ENCODE results near the gene BLOC1S1.

The BLOC1S1 gene

GRCh38 chr12:55703901-55704761, 11.7 kb upstream of the BLOC1S1 start:
- DNase-seq (ENCODE audit: low read depth, low spot score): no peak
- in situ Hi-C loops (cut with HindIII; ENCODE audit: low sequenced_read_pairs): no loop called here
- no peak overlapping the region for H3K4me3 ChIP-seq (ENCODE audit: low read depth, low read length)
- TF ChIP-seq CTCF (IDR thresholded peaks at IDR 0.05; ENCODE audit: low read depth, low read length): no peak

- DNase-seq (ENCODE audit: low read depth, low spot score): no peak
- in situ Hi-C loops (cut with HindIII; ENCODE audit: low sequenced_read_pairs): no loop called here
- TF ChIP-seq CTCF (IDR thresholded peaks at IDR 0.05; ENCODE audit: low read depth, low read length): no peak
- no peak overlapping the region for H3K4me3 ChIP-seq (ENCODE audit: low read depth, low read length)
Observed at GRCh38 chr12:55704824-55705718, 10.8 kb upstream of the BLOC1S1 start.

GRCh38 chr12:55705782-55706402, 10.0 kb upstream of the BLOC1S1 start:
- peak overlapping the region; percentile 53 for H3K4me3 ChIP-seq (ENCODE audit: low read depth, low read length)

GRCh38 chr12:55706568-55707218, 9.2 kb upstream of the BLOC1S1 start:
- no peak for TF ChIP-seq CTCF (IDR thresholded peaks at IDR 0.05; ENCODE audit: low read depth, low read length)
- no peak for DNase-seq (ENCODE audit: low read depth, low spot score)
- peak overlapping the region; percentile 53 for H3K4me3 ChIP-seq (ENCODE audit: low read depth, low read length)
- in situ Hi-C loops (cut with HindIII; ENCODE audit: low sequenced_read_pairs): no loop called here

More at GRCh38 chr12:55705782-55706402, 10.0 kb upstream of the BLOC1S1 start:
- peak; percentile 35 for TF ChIP-seq CTCF (IDR thresholded peaks at IDR 0.05; ENCODE audit: low read depth, low read length)
- no peak for DNase-seq (ENCODE audit: low read depth, low spot score)
- in situ Hi-C loops (cut with HindIII; ENCODE audit: low sequenced_read_pairs): no loop called here

- no peak for DNase-seq (ENCODE audit: low read depth, low spot score)
- peak overlapping the region; percentile 53 for H3K4me3 ChIP-seq (ENCODE audit: low read depth, low read length)
- in situ Hi-C loops (cut with HindIII; ENCODE audit: low sequenced_read_pairs): no loop called here
- no peak for TF ChIP-seq CTCF (IDR thresholded peaks at IDR 0.05; ENCODE audit: low read depth, low read length)
Observed at GRCh38 chr12:55707219-55707671, 8.6 kb upstream of the BLOC1S1 start.
